Activated T-helper 1 cell treated with Interleukin-2 at 50 U/mL for 16 hours (primary cell): ENCODE data around the gene PSMD8.
"Not testable (repeated sequence)": the region's sequence is repeated elsewhere in the genome, so short reads cannot be mapped to it uniquely, and the experiment has no call there.

ENCODE experiments used
- DNase-seq: peaks from one replicate; pipeline ENCODE4 v3.0.0-alpha.2; 2020; ENCODE audit warnings: low read depth

The PSMD8 gene

DNA sequence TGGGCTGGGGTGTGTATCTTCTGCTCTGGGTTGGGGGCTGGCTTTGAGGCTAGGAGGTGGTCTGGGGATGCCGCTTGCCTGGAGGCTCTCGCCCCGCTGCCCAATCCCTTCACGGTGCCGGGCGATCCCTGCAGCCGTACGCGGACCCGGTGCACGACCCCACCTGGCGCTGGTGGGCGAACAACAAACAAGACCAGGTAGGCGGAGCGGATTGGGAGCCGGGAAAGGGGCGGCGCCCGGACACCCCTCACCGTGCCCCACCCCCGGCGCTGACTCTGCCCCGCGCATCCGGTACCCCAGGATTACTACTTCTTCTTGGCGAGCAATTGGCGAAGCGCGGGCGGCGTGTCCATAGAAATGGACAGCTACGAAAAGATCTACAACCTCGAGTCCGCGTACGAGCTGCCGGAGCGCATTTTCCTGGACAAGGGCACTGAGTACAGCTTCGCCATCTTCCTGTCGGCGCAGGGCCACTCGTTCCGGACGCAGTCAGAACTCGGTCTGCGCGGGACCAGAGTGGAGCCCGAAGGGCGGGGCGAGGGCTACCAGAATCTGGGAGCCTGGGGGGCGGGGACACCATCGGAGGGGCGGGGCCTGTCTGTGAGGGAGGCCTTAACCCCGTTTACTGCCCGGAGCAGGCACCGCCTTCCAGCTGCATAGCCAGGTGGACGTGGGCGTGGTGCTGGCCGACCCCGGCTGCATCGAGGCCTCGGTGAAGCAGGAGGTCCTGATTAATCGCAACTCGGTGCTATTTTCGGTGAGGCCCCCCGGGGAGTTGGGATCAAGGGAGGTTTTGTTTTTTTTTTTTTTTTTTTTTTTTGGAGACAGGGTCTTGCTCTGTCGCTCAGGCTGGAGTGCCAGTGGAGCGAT, 12.1 kb upstream of the PSMD8 start:
- peak; percentile 39 for DNase-seq

DNA sequence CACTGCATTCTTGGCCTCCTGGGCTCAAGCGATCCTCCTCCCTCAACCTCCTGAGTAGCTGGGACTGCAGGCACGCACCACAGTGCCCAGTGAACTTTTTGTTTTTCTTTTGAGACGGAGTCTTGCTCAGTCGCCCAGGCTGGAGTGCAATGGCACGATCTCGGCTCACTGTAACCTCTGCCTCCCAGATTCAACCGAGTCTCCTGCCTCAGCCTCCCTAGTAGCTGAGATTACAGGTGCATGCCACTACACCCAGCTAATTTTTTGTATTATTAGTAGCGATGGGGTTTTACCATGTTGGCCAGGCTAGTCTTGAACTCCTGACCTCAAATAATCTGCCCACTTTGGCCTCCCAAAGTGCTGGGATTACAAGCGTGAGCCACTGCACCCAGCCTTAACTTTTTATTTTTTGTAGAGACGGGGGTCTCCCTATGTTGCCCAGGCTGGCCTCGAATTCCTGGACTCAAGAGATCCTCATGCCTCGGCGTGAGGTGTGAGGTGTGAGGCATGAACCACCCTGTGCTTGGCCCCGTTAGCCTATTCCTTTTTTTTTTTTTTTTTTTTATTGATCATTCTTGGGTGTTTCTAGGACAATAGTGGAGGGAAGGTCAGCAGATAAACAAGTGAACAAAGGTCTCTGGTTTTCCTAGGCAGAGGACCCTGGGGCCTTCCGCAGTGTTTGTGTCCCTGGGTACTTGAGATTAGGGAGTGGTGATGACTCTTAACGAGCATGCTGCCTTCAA, 11.3 kb upstream of the PSMD8 start:
- not testable (repeated sequence) for DNase-seq

DNA sequence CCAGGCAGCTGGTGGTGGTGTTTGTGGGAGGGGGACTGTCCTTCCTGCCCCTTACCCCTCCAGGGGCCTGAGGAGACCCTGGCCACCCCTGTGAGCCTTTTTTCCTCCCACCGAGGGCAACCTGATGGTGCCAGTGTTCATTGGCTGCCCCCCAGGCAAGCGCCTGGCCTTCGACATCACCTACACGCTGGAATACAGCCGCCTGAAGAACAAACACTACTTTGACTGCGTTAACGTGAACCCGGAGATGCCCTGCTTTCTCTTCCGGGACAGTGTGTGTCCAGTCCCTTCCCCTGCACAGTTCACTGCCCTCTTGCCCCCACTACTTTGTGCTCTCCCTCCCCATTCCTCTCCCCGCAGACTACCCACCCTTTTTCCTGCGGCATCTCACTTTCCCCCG, 7.3 kb upstream of the PSMD8 start:
- DNase-seq = no peak

DNA sequence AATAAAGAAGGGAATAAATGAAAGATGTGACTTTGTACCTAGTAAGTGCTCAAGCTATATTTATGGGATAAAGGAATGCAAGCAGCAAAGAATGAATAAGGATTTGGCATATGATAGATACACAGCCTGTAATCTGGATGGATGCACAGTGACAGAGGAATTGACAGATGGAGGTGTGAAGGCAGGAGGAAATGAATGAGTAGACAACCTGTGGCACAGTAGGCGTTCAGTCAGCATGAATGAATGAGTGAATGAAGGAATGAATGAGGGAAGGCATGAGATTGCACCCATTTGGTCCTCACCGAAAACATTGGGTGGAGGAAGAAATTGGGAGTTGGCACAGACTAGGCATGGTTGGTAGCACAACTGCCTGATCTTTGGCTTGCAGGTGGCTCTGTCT, 4.8 kb upstream of the PSMD8 start:
- no peak for DNase-seq

GRCh38 chr19:38370299-38370698, 4.1 kb upstream of the PSMD8 start:
- DNase-seq = no peak

DNA sequence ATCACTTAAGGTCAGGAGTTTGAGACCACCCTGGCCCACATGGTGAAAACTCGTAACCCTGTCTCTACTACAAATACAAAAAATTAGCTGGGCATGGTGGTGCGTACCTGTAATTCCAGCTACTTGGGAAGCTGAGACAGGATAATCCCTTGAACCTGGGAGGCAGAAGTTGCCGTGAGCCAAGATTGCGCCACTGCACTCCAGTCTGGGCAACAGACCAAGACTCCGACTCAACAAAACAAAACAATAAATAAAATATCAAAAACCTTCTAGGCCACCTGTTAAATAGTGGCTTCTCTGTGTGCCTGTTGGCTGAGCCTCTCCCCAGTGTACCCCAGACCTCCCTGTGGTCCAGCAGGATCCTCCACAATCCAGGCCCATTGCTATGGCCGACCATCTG, 3.3 kb upstream of the PSMD8 start:
- DNase-seq = no peak

DNA sequence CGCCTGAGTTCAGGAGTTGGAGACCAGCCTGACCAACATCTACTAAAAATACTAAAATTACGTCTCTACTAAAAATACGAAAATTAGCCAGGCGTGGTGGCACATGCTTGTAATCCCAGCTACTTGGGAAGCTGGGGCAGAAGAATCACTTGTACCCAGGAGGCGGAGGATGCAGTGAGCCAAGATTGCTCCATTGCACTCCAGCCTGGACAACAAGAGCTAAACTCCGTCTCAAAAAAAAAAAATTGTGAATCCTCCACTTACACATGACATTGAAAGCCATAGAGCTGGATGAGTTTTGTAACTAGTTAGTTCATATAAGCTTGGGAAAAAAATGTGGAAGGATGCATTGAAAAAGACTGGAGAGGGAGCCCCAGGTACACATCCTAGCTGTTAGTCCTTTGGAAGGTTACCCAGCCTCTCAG, 452 bp upstream of the PSMD8 start:
- DNase-seq = no peak

- DNase-seq = no peak
Observed at GRCh38 chr19:38375098-38375493, 725 bp downstream of the PSMD8 start.

- DNase-seq = no peak
Observed at GRCh38 chr19:38375748-38376147, 1.4 kb downstream of the PSMD8 start.

DNA sequence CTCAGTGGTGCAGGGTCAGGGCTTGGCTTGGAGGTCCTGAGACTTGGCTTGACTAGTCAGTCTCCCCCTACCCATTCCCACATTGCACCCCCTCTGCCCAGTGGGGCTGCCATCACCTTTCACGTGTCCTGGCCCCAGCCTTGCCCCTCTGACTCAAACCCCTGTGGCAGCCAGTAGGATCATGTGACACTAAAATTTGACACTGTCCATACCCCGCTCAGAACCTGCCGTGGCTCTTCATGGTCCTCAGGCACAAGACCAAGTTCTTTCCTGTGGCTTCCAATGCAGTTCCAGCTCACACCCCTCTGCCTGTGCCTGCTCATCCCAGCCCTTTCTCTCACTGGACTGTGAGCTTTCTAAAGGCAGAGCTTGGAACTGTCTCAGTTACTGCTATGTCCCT, 2.2 kb downstream of the PSMD8 start:
- DNase-seq = no peak

- no peak for DNase-seq
Observed at GRCh38 chr19:38377052-38377451, 2.7 kb downstream of the PSMD8 start.

DNA sequence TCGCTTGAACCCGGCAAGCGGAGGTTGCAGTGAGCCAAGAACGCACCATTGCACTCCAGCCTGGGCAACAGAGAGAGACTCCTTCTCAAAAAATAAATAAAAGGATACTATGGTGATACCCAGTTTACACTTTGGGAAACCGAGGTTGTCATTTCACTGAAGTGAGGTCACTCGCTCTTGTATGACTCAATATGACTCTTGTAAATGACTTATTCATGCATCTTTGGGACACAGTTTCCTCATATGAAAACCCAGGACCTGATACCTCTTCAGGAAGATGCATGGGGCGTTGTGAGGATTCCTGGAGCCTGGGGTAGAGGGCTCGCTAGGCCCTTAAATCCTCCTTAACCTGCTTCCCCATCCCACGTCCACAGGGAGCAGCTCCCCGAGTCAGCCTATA, 4.5 kb downstream of the PSMD8 start:
- DNase-seq = no peak

DNA sequence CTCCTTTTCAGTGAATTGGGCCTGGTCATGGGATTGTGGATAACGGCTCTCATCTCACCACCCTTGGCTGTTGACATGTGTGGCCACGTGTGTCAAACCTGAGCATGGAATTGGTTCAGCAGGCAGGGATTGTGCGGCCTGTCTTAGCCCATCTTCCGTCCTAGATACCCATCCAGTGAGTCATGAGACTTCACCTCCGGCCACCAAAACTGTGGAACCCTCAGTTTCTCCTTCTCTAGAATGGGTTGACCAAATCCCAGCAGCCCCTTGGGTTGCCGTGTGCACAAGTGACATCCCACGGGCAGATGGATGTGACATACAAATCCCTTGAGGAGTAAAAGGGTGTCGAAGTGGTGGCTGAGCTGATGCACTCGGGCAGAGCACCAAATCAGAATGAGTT, 6.8 kb downstream of the PSMD8 start:
- no peak for DNase-seq

DNA sequence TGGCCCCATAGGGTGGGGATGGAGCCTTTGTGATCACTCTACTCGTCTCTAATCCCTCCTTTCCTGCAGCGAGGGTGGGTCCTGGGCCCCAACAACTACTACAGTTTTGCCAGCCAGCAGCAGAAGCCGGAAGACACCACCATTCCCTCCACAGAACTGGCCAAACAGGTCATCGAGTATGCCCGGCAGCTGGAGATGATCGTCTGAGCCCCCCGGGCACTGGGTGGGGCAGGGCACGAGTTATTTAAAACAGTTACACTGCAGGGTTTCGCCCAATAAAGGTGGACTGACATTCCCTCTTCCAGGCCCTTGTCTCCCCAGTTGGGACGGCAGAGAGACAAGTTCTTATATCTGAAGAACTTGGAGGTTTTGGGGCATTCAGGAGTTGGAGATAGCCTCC, 8.8 kb downstream of the PSMD8 start:
- no peak for DNase-seq

- no peak for DNase-seq
Observed at GRCh38 chr19:38383743-38384142, 9.4 kb downstream of the PSMD8 start.

DNA sequence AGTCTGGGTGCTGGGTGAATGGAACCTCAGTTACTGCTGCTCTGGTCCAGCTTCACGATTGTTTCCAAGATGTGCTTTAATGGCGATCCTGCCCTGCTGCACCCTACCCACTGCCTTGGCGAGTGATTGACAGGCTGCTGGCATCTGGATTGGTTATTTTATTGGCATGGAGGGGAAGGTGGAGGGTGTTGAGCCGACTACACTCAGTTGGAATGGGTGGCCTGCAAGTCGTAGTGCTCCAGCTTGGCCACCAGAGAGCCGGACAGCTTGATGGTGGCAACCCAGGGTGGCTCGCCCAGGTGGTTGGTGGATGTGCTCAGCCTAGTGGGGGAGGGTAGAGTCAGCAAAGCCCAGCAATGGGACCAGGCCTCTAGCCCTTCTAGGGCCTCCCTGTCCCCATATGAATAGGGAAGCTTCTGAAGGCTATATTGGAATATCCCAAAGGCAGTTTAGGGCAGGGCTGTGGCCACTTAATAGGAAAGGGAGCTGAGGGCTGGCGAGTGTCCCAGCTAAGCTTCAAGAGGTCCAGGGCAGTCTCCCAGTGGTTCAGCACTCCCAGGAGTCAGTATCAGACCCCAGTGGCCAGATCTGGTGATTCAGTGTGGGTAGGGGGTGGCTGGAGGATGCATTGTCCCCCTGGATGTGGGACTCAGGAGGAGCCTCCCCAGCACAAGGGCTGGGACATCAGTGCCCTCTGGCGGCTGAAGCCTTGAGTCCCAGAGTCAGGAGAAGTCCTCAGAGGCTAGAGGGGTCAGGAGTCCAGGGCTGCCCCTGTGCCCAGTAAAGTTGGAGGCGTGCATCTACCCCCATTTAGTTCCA, 10.0 kb downstream of the PSMD8 start:
- no peak for DNase-seq

GRCh38 chr19:38385057-38385803, 10.9 kb downstream of the PSMD8 start:
- no peak for DNase-seq

DNA sequence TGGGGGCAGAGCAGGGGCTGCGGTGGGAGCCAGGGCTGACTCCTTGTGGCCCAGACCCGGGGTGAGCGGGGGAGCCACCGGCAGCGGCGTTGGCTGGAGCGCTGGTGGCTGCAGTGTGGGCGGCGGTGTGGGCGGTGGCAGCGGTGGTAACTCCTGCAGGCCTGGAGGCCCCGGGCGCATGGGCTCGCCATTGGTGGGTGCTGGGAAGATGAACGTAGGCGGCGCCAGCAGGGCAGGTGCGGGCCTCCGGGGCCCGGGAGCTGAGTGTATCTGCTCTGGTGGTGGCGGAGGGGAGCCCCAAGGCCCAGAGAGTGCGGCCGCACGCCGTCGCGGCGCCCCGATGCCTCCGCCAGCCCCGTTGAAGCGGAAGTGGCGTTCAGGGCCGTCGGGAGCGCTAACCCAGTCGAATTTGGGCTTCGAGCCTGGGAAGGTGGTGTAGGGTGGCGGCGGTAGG, 11.5 kb downstream of the PSMD8 start:
- DNase-seq = no peak

- DNase-seq = no peak
Observed at GRCh38 chr19:38386300-38386970, 12.1 kb downstream of the PSMD8 start.

- no peak for DNase-seq
Observed at GRCh38 chr19:38386971-38387549, 12.7 kb downstream of the PSMD8 start.
